Glutamatergic neuron (in vitro differentiated cells): Measurements from ENCODE around the gene HOXD9. TPM values are rescaled to one million over a fixed set of nuclear protein-coding genes. Genes with fewer than 3 reads are reported as not detected.
A peak's percentile ranks its signal among the peaks of the same experiment; 100 is the strongest.

ENCODE experiments used
- DNase-seq: peaks from one replicate; pipeline ENCODE4 v3.0.0; 2022
- H3K27ac Mint-ChIP-seq: one replicate; pipeline ENCODE4 v1.8.0; 2020; ENCODE audit warnings: mild to moderate bottlenecking, mixed read lengths, inconsistent platforms; ENCODE audit not compliant: unreplicated experiment
- H3K27me3 Mint-ChIP-seq: one replicate; pipeline ENCODE4 v1.8.0; 2020; ENCODE audit warnings: mild to moderate bottlenecking, moderate library complexity, mixed read lengths, inconsistent platforms; ENCODE audit not compliant: unreplicated experiment
- H3K36me3 Mint-ChIP-seq: one replicate; pipeline ENCODE4 v1.8.0; 2020; ENCODE audit warnings: mild to moderate bottlenecking, mixed read lengths, inconsistent platforms; ENCODE audit not compliant: unreplicated experiment
- H3K4me1 Mint-ChIP-seq: one replicate; pipeline ENCODE4 v1.8.0; 2020; ENCODE audit warnings: mild to moderate bottlenecking, low read depth, mixed read lengths, inconsistent platforms; ENCODE audit not compliant: unreplicated experiment
- H3K4me3 Mint-ChIP-seq: one replicate; pipeline ENCODE4 v1.8.0; 2020; ENCODE audit warnings: mild to moderate bottlenecking, mixed read lengths, inconsistent platforms; ENCODE audit not compliant: unreplicated experiment
- H3K9me3 Mint-ChIP-seq: one replicate; pipeline ENCODE4 v1.8.0; 2020; ENCODE audit warnings: mild to moderate bottlenecking, moderate library complexity, mixed read lengths, inconsistent platforms; ENCODE audit not compliant: unreplicated experiment
- total RNA-seq: library from RNA; stranded (reverse); fragmentation: NEBNext Ultra II Directional; extraction: Animal tissue kit (Norgen Biotek cat#: 25700); gene quantifications from one replicate; pipeline ENCODE4 v1.2.1, GENCODE V29; 2021; ENCODE audit not compliant: unreplicated experiment
- TF ChIP-seq, protein P1 (sequence below): fragments of 200-600 bp; sonication (generic); IDR thresholded peaks from one replicate; pipeline ENCODE4 v1.5.0; 2021; ENCODE audit not compliant: partially characterized antibody, unreplicated experiment

Gene HOXD9
- total RNA-seq, 1 donor from 2014 or later: 0.44 TPM

DNA sequence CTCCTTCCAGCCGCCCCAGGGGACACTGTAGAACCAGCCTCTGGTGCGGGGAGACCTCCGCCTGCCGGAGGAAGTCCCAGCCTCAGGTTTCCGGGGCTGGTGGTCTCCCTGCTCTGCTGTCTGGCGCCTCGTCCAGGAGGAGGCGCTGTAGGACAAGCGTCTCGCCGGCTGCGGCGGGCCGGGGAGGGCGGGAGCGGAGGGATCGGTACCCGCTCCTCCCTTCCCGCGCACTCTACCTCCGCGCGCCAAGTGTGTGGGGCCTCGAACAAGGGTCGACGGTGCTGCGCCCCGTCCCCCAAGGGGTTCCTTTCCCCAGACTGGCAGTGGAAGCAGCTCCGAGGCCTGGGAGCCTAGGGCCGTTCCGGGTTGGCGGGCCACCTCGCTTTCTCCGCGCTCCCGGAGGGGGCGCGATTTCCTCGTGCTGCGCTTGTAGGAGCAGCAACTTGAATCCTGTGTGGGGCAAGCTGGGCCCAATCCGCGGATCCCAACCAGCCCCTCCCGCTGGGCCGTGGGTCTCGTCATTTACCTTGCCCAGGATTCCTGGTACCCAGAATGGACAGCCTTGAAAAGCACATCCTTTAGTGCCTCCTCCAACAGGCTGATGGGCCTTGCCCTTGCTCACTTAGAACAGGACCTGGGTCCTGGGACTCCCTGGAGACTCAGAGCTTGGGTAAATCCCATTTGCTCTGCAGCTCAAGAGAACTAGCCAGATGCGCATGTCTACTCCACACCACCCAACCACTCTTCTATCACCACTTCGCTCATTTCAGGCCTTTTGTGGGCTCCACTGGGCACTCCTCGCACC, 18.2 kb downstream of the HOXD9 start:
- Mint-ChIP-seq H3K36me3 (peaks cover 5% of the 10 kb centered on the region), H3K4me1 (no peaks in the 10 kb centered on the region), H3K27me3 (peaks cover 40% of the 10 kb centered on the region), H3K9me3 (peaks cover 19% of the 10 kb centered on the region), H3K4me3 (peak overlapping the region; percentile 10), H3K27ac (no peak overlapping the region)
- TF ChIP-seq, protein P1, sequence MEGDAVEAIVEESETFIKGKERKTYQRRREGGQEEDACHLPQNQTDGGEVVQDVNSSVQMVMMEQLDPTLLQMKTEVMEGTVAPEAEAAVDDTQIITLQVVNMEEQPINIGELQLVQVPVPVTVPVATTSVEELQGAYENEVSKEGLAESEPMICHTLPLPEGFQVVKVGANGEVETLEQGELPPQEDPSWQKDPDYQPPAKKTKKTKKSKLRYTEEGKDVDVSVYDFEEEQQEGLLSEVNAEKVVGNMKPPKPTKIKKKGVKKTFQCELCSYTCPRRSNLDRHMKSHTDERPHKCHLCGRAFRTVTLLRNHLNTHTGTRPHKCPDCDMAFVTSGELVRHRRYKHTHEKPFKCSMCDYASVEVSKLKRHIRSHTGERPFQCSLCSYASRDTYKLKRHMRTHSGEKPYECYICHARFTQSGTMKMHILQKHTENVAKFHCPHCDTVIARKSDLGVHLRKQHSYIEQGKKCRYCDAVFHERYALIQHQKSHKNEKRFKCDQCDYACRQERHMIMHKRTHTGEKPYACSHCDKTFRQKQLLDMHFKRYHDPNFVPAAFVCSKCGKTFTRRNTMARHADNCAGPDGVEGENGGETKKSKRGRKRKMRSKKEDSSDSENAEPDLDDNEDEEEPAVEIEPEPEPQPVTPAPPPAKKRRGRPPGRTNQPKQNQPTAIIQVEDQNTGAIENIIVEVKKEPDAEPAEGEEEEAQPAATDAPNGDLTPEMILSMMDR: peak; percentile 96
- peak; percentile 88 for DNase-seq

DNA sequence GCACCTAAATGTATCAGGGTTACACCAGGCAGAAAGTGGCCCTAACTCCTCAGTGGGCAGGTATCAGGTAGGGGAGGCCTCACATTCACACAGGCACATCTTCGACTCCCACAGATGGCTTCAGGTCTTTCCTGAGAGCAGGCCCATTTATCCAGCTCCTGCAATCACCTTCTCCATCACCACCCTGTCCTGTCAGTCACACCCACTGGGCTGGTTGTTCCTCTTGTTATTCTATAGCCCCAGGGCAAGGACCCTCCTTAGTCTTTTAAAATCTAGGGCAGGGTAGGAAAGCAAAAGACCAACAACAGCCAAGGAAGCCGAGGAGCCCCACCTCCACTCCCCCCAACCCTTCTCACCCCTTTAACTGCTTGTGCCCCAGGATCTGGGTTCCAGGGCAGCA, 19.8 kb downstream of the HOXD9 start:
- TF ChIP-seq, protein P1: no peak

DNA sequence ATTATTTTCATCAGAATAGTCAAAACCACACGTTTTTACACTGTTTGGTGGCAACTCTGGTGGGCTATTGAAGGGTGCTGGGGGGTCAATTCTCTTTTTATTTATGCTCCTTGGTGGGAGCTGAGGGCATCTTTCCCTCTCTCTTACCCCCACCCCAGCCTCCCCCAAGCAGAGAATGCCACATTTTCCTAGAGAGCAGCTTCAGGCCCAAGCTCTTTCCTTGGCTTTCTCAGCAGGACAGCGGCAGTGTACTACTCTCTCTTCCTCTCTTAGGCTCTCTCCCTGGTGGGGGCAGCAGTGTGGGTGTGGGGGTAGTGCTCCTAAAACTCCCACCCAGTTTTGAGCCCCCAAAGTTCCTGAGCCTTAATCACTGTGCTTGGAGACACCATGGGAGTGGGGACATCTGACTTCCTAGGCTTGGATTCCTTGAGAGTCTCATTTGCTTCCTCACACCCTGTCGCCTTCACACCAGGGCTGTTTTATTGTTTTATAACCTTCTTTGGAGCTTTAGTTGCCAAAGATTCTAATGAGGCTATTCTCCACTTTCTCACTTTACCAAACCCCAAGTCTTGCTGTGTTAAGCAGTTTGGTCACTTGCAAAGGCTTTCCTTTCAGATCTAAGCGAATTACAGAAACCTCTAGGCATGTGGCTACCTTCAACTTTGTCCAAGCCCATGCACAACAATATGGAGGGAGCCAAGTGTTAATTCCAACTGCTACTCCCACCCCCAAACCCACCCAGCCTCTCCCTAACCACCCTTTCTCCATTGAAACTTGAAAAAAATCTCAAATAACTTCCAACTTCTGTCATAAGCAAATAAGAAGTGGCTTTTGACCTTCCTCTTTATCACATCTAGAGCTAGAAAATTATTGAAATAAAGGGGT, 22.8 kb downstream of the HOXD9 start:
- peaks cover 38% of the 10 kb centered on the region for H3K27me3 Mint-ChIP-seq
- no peaks in the 10 kb centered on the region for H3K36me3 Mint-ChIP-seq
- TF ChIP-seq, protein P1: no peak
- no peak overlapping the region for H3K27ac Mint-ChIP-seq
- no peak for DNase-seq
- no peak overlapping the region for H3K4me3 Mint-ChIP-seq
- peaks cover 5% of the 10 kb centered on the region for H3K9me3 Mint-ChIP-seq
- H3K4me1 Mint-ChIP-seq: no peaks in the 10 kb centered on the region

More for the DNA sequence above, 19.8 kb downstream of the HOXD9 start:
- DNase-seq: no peak
- Mint-ChIP-seq H3K4me3 (no peak overlapping the region), H3K36me3 (peaks cover 5% of the 10 kb centered on the region), H3K4me1 (no peaks in the 10 kb centered on the region), H3K27me3 (peaks cover 37% of the 10 kb centered on the region), H3K27ac (no peak overlapping the region), H3K9me3 (peaks cover 19% of the 10 kb centered on the region)

DNA sequence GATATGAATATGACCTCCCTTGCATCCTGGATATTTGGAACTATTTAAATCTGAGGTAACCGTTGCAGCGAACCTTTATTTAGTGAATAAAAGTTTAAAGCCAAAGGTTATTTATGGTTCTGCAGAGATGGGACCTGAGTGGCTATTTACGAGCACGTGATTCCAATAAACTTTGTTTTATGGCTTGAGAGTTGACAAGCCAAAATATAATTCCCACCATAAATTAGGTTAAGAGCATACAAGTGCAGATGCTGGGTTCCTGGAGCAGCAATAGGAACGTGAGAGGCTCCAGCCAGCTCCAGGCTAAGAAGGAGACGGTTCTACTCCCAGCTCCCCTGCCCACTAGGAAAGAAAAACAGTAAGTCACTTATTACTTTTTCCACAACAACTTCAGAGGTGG, 23.6 kb downstream of the HOXD9 start:
- Mint-ChIP-seq H3K4me1 (no peaks in the 10 kb centered on the region), H3K27me3 (peaks cover 42% of the 10 kb centered on the region), H3K9me3 (peaks cover 4% of the 10 kb centered on the region), H3K4me3 (no peak overlapping the region), H3K27ac (no peak overlapping the region), H3K36me3 (no peaks in the 10 kb centered on the region)
- TF ChIP-seq, protein P1: no peak
- no peak for DNase-seq
